Nephron (organoid): ENCODE measurements around the gene CAMKK1.

Experiments
- H3K27ac Mint-ChIP-seq, 3 experiments: 2 replicates each; pipeline ENCODE4 v1.8.0; 2020; ENCODE audit warnings: mixed read lengths in 3 of 3, mild to moderate bottlenecking in 2 of 3, moderate library complexity in 1 of 3
- H3K27me3 Mint-ChIP-seq: 2 replicates; pipeline ENCODE4 v1.8.0; 2021; ENCODE audit warnings: low read depth, mild to moderate bottlenecking, moderate library complexity, mixed read lengths
- H3K36me3 Mint-ChIP-seq: 2 replicates; pipeline ENCODE4 v1.8.0; 2020; ENCODE audit warnings: low read depth, mixed read lengths
- H3K4me1 Mint-ChIP-seq: 2 replicates; pipeline ENCODE4 v1.8.0; 2020; ENCODE audit warnings: mixed read lengths
- H3K4me3 Mint-ChIP-seq, 3 experiments: 2 replicates each; pipeline ENCODE4 v1.8.0; 2020; ENCODE audit warnings: mild to moderate bottlenecking in 3 of 3, mixed read lengths in 3 of 3, moderate library complexity in 2 of 3
- H3K9me3 Mint-ChIP-seq: 2 replicates; pipeline ENCODE4 v1.8.0; 2020; ENCODE audit warnings: mixed read lengths
- TF ChIP-seq, protein P1 (sequence below), 3 experiments: fragments of 200-600 bp; sonication (generic); IDR thresholded peaks; one replicate each; pipeline ENCODE4 v1.5.0; 2021; ENCODE audit warnings: antibody characterized with exemption in 3 of 3; ENCODE audit not compliant: unreplicated experiment in 3 of 3

CAMKK1 gene

GRCh38 chr17:3836551-3836950, 56.3 kb downstream of the CAMKK1 start:
- no peak overlapping the region for H3K27ac Mint-ChIP-seq
- no peaks in the 10 kb centered on the region for H3K27me3 Mint-ChIP-seq
- H3K36me3 Mint-ChIP-seq = peaks cover 64% of the 10 kb centered on the region
- no peaks in the 10 kb centered on the region for H3K9me3 Mint-ChIP-seq
- no peak overlapping the region for H3K4me3 Mint-ChIP-seq
- H3K4me1 Mint-ChIP-seq = peaks cover 7% of the 10 kb centered on the region
- TF ChIP-seq, protein P1, sequence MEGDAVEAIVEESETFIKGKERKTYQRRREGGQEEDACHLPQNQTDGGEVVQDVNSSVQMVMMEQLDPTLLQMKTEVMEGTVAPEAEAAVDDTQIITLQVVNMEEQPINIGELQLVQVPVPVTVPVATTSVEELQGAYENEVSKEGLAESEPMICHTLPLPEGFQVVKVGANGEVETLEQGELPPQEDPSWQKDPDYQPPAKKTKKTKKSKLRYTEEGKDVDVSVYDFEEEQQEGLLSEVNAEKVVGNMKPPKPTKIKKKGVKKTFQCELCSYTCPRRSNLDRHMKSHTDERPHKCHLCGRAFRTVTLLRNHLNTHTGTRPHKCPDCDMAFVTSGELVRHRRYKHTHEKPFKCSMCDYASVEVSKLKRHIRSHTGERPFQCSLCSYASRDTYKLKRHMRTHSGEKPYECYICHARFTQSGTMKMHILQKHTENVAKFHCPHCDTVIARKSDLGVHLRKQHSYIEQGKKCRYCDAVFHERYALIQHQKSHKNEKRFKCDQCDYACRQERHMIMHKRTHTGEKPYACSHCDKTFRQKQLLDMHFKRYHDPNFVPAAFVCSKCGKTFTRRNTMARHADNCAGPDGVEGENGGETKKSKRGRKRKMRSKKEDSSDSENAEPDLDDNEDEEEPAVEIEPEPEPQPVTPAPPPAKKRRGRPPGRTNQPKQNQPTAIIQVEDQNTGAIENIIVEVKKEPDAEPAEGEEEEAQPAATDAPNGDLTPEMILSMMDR (IDR thresholded peaks at IDR 0.05; ENCODE audit: unreplicated experiment in 3 of 3) = no peak

DNA sequence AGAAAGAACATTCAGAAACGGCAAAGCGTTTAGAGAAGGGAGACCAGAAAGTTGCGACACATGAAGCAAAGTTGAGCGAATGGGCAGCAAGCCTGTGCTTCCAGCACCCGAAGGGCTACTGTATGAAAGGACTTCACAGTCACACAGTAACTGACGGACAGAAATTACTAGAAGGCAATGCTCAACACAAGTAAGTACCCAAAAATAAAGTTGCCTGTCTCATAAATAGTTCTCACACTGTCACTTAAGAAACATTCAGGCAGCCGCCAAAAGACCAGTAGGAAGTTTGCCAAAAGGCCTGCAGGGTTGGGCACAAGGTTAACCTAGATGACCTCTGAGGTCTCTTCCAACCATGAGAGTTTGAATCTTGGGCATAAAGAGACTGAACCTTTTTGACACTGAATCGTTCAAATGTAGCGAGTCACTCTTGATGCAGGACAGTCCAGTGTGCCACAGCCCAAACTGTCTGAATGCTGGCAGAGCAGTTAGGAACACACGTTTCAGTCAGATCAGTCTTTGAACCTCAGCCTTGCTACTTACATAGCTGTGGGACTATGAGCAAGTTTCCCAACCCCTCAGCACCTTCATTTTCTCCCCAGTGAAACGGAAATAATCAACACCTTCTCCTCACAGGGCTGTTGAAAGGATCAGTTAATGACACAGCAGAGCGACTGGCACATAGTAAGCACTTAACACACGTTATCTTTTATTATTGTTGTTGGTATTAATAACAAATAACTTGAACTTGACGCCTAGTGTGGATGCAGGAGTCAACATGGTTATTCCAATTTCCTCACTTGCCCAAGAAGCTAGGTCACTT, 57.2 kb downstream of the CAMKK1 start:
- Mint-ChIP-seq H3K36me3 (peaks cover 60% of the 10 kb centered on the region), H3K27me3 (no peaks in the 10 kb centered on the region), H3K4me1 (peaks cover 7% of the 10 kb centered on the region), H3K4me3 (no peak overlapping the region), H3K9me3 (no peaks in the 10 kb centered on the region), H3K27ac (no peak overlapping the region)
- TF ChIP-seq, protein P1 (IDR thresholded peaks at IDR 0.05; ENCODE audit: unreplicated experiment in 3 of 3) = no peak

- no peak overlapping the region for H3K4me3 Mint-ChIP-seq
- TF ChIP-seq, protein P1 (IDR thresholded peaks at IDR 0.05; ENCODE audit: unreplicated experiment in 3 of 3) = no peak
- peaks cover 7% of the 10 kb centered on the region for H3K4me1 Mint-ChIP-seq
- H3K9me3 Mint-ChIP-seq = no peaks in the 10 kb centered on the region
- H3K27me3 Mint-ChIP-seq = no peaks in the 10 kb centered on the region
- H3K27ac Mint-ChIP-seq = no peak overlapping the region
- peaks cover 53% of the 10 kb centered on the region for H3K36me3 Mint-ChIP-seq
These were observed 58.0 kb downstream of the CAMKK1 start for GRCh38 chr17:3834811-3835210.

DNA sequence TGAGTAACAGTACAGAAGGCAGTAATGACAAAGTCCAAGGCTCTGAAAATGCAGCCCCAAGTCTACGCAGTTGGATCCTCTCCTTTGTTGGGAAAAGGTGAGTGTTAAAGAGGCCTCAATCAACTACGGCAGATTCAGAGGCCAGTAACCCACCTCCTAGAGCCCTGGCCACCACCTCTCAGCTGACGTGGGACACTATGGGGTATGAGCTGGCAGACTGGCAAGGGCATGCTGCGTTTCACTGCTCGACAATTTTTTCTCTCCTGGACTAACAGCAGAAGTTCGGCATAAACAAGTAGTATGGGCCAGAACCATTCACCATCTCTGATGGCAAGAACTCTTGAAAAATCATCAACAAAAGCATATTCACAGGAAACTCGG, 64.0 kb downstream of the CAMKK1 start:
- no peaks in the 10 kb centered on the region for H3K27me3 Mint-ChIP-seq
- H3K4me3 Mint-ChIP-seq = no peak overlapping the region
- TF ChIP-seq, protein P1 (IDR thresholded peaks at IDR 0.05; ENCODE audit: unreplicated experiment in 3 of 3) = no peak
- H3K36me3 Mint-ChIP-seq = peaks cover 67% of the 10 kb centered on the region
- H3K4me1 Mint-ChIP-seq = peaks cover 16% of the 10 kb centered on the region
- peak overlapping the region in 2 of 3 experiments; percentile 48 to 76 for H3K27ac Mint-ChIP-seq
- no peaks in the 10 kb centered on the region for H3K9me3 Mint-ChIP-seq

DNA sequence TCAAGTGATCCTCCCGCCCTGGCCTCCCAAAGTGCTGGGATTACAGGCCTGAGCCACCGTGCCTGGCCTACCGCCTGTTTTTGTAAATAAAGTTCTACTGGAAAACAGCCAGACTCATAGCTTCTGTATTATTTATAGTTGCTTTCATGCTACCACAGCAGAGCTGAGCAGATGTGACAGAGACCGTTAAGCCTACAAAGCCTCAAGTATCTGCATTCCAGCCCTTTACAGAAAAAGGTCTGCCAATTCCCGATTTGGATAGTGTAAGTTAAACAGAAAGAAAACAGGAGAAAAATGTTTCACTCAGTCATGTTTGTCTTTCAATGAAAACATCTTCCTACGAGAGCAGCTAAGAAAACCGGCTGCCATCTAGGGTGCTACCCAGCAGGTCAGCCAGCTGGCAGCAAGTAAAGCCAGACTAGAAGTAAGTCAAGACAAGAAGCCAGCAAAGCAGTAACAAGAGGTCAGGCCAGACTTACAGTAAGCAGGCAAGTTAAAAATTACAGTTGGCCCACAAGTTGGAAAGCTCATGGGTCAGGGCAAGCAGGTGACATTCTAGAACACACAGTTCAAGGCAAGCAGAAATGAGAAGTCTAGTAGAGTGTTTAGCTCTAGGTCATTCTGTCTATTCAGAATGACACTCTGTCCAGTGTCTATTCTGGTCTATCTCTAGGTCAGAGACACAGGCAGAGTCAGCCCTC, 64.6 kb downstream of the CAMKK1 start:
- H3K4me1 Mint-ChIP-seq = peaks cover 16% of the 10 kb centered on the region
- H3K27ac Mint-ChIP-seq = peak overlapping the region; percentile 48 to 85 (median 76)
- TF ChIP-seq, protein P1 (IDR thresholded peaks at IDR 0.05; ENCODE audit: unreplicated experiment in 3 of 3) = no peak

More for the DNA sequence above, 64.6 kb downstream of the CAMKK1 start:
- H3K27me3 Mint-ChIP-seq = no peaks in the 10 kb centered on the region
- H3K9me3 Mint-ChIP-seq = no peaks in the 10 kb centered on the region
- peaks cover 66% of the 10 kb centered on the region for H3K36me3 Mint-ChIP-seq
- H3K4me3 Mint-ChIP-seq = no peak overlapping the region
